HEK293 (cell line): ENCODE measurements around the gene FCHSD1.

ENCODE experiments used
- CTCF ChIA-PET: fragments of 350-600 bp; formaldehyde crosslinking; extraction: SDS; loops from one replicate; lab custom pipeline; 2021; ENCODE audit warnings: antibody characterized with exemption; lab: Yijun Ruan, JAX
- POLR2A ChIA-PET: fragments of 300-600 bp; formaldehyde crosslinking; extraction: SDS; loops from one replicate; lab custom pipeline; 2020; ENCODE audit warnings: antibody characterized with exemption, inconsistent platforms; lab: Yijun Ruan, JAX
- H3K27ac ChIP-seq: fragments of 200-500 bp; sonication (Bioruptor generic); 2 replicates; pipeline ENCODE4 v1.5.1; 2014; ENCODE audit warnings: low read depth, low read length, control low read depth, inconsistent platforms; ENCODE audit errors: extremely low read depth
- H3K36me3 ChIP-seq, 2 experiments: fragments of 200-500 bp in 1 of 2; sonication (Bioruptor generic) in 1 of 2; 1 replicate in 1 of 2; 2 replicates in 1 of 2; pipeline ENCODE4 v1.5.1; 2014 to 2017; ENCODE audit warnings: inconsistent platforms in 2 of 2, low read length in 2 of 2; ENCODE audit not compliant: control insufficient read depth in 2 of 2, insufficient read depth in 1 of 2
- H3K4me1 ChIP-seq: fragments of 200-500 bp; sonication (Bioruptor generic); 2 replicates; pipeline ENCODE4 v1.5.1; 2014; ENCODE audit warnings: mild to moderate bottlenecking, low read length, inconsistent platforms; ENCODE audit not compliant: control insufficient read depth, insufficient read depth
- H3K4me3 ChIP-seq: 2 replicates; pipeline ENCODE4 v1.5.1; 2011; ENCODE audit warnings: low read depth, mild to moderate bottlenecking, control low read depth, low read length, moderate library complexity
- H3K9me3 ChIP-seq: fragments of 200-500 bp; sonication (Bioruptor generic); 2 replicates; pipeline ENCODE4 v1.5.1; 2014; ENCODE audit warnings: low read depth, low read length, inconsistent platforms; ENCODE audit not compliant: control insufficient read depth, insufficient read depth
- AEBP2 ChIP-seq: fragments of 450-650 bp; formaldehyde crosslinking; IDR thresholded peaks from 2 replicates; pipeline ENCODE4 v1.5.1; 2016; ENCODE audit warnings: missing biosample characterization, missing genetic modification characterization, borderline replicate concordance
- HOXC10 ChIP-seq: sonication (generic); formaldehyde crosslinking; IDR thresholded peaks from 2 replicates; pipeline ENCODE4 v1.8.1; 2023; ENCODE audit warnings: mild to moderate bottlenecking, missing genetic modification reagents
- ZIC2 ChIP-seq: fragments of 450-650 bp; formaldehyde crosslinking; IDR thresholded peaks from 2 replicates; pipeline ENCODE4 v1.5.1; 2016; ENCODE audit warnings: missing biosample characterization, missing genetic modification characterization
- ZNF146 ChIP-seq: fragments of 450-650 bp; formaldehyde crosslinking; IDR thresholded peaks from 2 replicates; pipeline ENCODE4 v1.5.1; 2016; ENCODE audit warnings: missing biosample characterization, missing genetic modification characterization
- ZNF214 ChIP-seq: fragments of 450-650 bp; formaldehyde crosslinking; IDR thresholded peaks from 2 replicates; pipeline ENCODE4 v1.5.1; 2017; ENCODE audit warnings: missing biosample characterization, mild to moderate bottlenecking, missing genetic modification characterization, borderline replicate concordance
- ZNF529 ChIP-seq: fragments of 450-650 bp; formaldehyde crosslinking; IDR thresholded peaks from 2 replicates; pipeline ENCODE4 v1.5.1; 2017; ENCODE audit warnings: missing genetic modification characterization, missing biosample characterization; ENCODE audit not compliant: insufficient replicate concordance
- ZNF623 ChIP-seq: fragments of 450-650 bp; formaldehyde crosslinking; IDR thresholded peaks from 2 replicates; pipeline ENCODE4 v1.5.1; 2016; ENCODE audit warnings: missing biosample characterization, missing genetic modification characterization
- ZNF701 ChIP-seq: fragments of 450-650 bp; formaldehyde crosslinking; IDR thresholded peaks from 2 replicates; pipeline ENCODE4 v1.5.1; 2016; ENCODE audit warnings: missing biosample characterization, missing genetic modification characterization
- ZNF704 ChIP-seq: fragments of 450-650 bp; formaldehyde crosslinking; IDR thresholded peaks from 2 replicates; pipeline ENCODE4 v1.5.1; 2016; ENCODE audit warnings: missing biosample characterization, missing genetic modification characterization
- ZNF792 ChIP-seq: fragments of 450-650 bp; formaldehyde crosslinking; IDR thresholded peaks from 2 replicates; pipeline ENCODE4 v1.5.1; 2016; ENCODE audit warnings: missing biosample characterization, missing genetic modification characterization
- ZSCAN18 ChIP-seq: fragments of 450-650 bp; formaldehyde crosslinking; IDR thresholded peaks from 2 replicates; pipeline ENCODE4 v1.5.1; 2016; ENCODE audit warnings: missing biosample characterization, missing genetic modification characterization
- TF ChIP-seq, protein P1 (sequence below): fragments of 450-650 bp; formaldehyde crosslinking; conservative IDR thresholded peaks from 2 replicates; pipeline ENCODE4 v1.5.1; 2016; ENCODE audit warnings: low read depth, missing biosample characterization, missing genetic modification characterization
- TF ChIP-seq, protein P2 (sequence below): fragments of 450-650 bp; formaldehyde crosslinking; IDR thresholded peaks from 2 replicates; pipeline ENCODE4 v1.5.1; 2016; ENCODE audit warnings: missing biosample characterization, missing genetic modification characterization, low read depth
- TF ChIP-seq, protein P3 (sequence below): fragments of 450-650 bp; formaldehyde crosslinking; IDR thresholded peaks from 2 replicates; pipeline ENCODE4 v1.5.1; 2016; ENCODE audit warnings: missing biosample characterization, missing genetic modification characterization

FCHSD1 gene

DNA sequence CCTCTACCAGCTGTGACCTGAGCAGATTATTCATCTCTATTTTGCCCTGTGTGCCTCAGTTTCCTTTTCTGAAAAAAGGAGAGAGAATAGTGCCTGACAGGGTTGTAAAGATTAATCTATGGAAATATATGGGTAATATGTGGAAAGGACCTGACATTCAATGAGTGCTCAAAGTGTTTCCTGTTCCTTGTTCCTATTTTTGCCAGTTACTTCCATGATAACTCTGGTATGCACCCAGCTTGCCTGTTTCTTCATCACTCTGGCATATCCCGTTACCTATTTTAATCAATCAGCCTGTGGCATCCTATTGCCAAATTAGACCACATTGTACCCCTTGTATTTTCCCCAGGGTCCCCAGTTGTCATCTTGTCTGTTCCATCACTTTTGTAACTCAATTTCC is 34.4 kb upstream of the FCHSD1 start (continued):
- TF ChIP-seq, protein P1, sequence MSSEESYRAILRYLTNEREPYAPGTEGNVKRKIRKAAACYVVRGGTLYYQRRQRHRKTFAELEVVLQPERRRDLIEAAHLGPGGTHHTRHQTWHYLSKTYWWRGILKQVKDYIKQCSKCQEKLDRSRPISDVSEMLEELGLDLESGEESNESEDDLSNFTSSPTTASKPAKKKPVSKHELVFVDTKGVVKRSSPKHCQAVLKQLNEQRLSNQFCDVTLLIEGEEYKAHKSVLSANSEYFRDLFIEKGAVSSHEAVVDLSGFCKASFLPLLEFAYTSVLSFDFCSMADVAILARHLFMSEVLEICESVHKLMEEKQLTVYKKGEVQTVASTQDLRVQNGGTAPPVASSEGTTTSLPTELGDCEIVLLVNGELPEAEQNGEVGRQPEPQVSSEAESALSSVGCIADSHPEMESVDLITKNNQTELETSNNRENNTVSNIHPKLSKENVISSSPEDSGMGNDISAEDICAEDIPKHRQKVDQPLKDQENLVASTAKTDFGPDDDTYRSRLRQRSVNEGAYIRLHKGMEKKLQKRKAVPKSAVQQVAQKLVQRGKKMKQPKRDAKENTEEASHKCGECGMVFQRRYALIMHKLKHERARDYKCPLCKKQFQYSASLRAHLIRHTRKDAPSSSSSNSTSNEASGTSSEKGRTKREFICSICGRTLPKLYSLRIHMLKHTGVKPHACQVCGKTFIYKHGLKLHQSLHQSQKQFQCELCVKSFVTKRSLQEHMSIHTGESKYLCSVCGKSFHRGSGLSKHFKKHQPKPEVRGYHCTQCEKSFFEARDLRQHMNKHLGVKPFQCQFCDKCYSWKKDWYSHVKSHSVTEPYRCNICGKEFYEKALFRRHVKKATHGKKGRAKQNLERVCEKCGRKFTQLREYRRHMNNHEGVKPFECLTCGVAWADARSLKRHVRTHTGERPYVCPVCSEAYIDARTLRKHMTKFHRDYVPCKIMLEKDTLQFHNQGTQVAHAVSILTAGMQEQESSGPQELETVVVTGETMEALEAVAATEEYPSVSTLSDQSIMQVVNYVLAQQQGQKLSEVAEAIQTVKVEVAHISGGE (tag by site-specific recombination): no peak
- TF ChIP-seq ZSCAN18 (tag by site-specific recombination): no peak
- no peak for TF ChIP-seq ZNF792 (tag by site-specific recombination)
- TF ChIP-seq ZNF146 (tag by site-specific recombination): no peak
- TF ChIP-seq ZNF623 (tag by site-specific recombination): no peak
- no peak for TF ChIP-seq ZNF529 (tag by site-specific recombination)

GRCh38 chr5:141683596-141684141 is 32.5 kb upstream of the FCHSD1 start:
- TF ChIP-seq, protein P2, sequence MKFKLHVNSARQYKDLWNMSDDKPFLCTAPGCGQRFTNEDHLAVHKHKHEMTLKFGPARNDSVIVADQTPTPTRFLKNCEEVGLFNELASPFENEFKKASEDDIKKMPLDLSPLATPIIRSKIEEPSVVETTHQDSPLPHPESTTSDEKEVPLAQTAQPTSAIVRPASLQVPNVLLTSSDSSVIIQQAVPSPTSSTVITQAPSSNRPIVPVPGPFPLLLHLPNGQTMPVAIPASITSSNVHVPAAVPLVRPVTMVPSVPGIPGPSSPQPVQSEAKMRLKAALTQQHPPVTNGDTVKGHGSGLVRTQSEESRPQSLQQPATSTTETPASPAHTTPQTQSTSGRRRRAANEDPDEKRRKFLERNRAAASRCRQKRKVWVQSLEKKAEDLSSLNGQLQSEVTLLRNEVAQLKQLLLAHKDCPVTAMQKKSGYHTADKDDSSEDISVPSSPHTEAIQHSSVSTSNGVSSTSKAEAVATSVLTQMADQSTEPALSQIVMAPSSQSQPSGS (tag by site-specific recombination): no peak
- TF ChIP-seq AEBP2 (tag by site-specific recombination) (no peak), HOXC10 (CRISPR knock-in tag) (no peak), ZIC2 (tag by site-specific recombination) (0 out of 2 replicates have a peak, but pooled peaks have one; percentile 28), ZNF214 (tag by site-specific recombination) (no peak), ZNF704 (tag by site-specific recombination) (no peak), ZNF701 (no peak)
- TF ChIP-seq, protein P3, sequence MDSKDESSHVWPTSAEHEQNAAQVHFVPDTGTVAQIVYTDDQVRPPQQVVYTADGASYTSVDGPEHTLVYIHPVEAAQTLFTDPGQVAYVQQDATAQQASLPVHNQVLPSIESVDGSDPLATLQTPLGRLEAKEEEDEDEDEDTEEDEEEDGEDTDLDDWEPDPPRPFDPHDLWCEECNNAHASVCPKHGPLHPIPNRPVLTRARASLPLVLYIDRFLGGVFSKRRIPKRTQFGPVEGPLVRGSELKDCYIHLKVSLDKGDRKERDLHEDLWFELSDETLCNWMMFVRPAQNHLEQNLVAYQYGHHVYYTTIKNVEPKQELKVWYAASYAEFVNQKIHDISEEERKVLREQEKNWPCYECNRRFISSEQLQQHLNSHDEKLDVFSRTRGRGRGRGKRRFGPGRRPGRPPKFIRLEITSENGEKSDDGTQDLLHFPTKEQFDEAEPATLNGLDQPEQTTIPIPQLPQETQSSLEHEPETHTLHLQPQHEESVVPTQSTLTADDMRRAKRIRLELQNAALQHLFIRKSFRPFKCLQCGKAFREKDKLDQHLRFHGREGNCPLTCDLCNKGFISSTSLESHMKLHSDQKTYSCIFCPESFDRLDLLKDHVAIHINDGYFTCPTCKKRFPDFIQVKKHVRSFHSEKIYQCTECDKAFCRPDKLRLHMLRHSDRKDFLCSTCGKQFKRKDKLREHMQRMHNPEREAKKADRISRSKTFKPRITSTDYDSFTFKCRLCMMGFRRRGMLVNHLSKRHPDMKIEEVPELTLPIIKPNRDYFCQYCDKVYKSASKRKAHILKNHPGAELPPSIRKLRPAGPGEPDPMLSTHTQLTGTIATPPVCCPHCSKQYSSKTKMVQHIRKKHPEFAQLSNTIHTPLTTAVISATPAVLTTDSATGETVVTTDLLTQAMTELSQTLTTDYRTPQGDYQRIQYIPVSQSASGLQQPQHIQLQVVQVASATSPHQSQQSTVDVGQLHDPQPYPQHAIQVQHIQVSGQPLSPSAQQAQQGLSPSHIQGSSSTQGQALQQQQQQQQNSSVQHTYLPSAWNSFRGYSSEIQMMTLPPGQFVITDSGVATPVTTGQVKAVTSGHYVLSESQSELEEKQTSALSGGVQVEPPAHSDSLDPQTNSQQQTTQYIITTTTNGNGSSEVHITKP (tag by site-specific recombination): peak; percentile 98
- Histone ChIP-seq H3K27ac (no peak overlapping the region), H3K4me3 (no peak overlapping the region), H3K9me3 (no peaks in the 10 kb centered on the region), H3K4me1 (no peaks in the 10 kb centered on the region), H3K36me3 (no peaks in the 10 kb centered on the region; a peak in 1 of 3 replicates)
- ChIA-PET CTCF (interaction anchor here (0.7 to 2.9 kb wide), 8 partner anchors 9 to 341 kb away, joined by 3 to 28 read pairs (median 4); no protein-coding TSS in a partner anchor), POLR2A (interaction anchor here (0.6 to 0.8 kb wide), 3 partner anchors 47 to 1635 kb away, joined by 3 read pairs; partner anchors contain the start of gene RELL2)
